Activated CD4-positive, alpha-beta T cell treated with anti-CD3 and anti-CD28 coated beads, Interleukin-2, amount 50 U/mL, for 16 hours (primary cell): ENCODE results near the gene ZCRB1.
"Not testable (repeated sequence)": the region's sequence is repeated elsewhere in the genome, so short reads cannot be mapped to it uniquely, and the experiment has no call there.

Source experiments
- DNase-seq: peaks from one replicate; pipeline ENCODE4 v3.0.0-alpha.2; 2020

The ZCRB1 gene

GRCh38 chr12:42325653-42326474, at the start of gene ZCRB1, which contains the start of gene PPHLN1:
Gene ZCRB1 (minus strand): TSS chr12:42326094. CDS start chr12:42324102, 1,992 bp downstream.
Gene PPHLN1 (plus strand): TSS chr12:42326167. CDS start chr12:42335903, 9,736 bp downstream.
- peak; percentile 85 for DNase-seq

- DNase-seq = no peak
These were observed 47.8 kb upstream of the ZCRB1 start for GRCh38 chr12:42373669-42374068.

DNA sequence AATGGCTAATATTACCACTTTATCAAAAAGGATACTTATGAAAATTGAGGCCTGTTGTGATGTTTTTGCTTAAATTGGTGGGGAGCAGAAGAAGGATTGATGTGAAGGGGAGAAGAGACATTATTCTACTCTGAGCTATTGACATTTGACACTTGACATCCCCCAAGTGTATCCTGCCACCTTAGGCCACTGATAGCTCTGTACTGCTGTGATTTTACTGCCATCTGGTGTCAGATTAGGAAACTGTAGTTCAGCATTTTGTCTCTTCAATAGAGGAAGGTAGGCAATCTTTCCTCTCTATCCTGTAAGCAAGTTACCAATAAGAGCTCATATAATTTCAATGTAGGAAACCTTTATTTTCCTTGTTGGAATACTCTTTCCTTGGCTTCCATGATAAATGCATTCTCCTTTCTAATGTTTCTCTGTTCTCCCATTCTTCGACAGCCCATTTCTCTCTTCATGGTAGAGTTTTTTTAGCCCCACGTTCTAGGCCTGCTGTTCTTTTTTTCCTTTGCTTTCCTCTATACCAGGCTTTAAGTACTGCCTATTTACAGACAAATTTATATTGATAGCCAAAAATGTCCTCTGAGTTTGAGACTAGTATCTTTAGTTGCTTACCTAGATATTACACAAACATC, 46.4 kb upstream of the ZCRB1 start:
- peak; percentile 65 for DNase-seq

DNA sequence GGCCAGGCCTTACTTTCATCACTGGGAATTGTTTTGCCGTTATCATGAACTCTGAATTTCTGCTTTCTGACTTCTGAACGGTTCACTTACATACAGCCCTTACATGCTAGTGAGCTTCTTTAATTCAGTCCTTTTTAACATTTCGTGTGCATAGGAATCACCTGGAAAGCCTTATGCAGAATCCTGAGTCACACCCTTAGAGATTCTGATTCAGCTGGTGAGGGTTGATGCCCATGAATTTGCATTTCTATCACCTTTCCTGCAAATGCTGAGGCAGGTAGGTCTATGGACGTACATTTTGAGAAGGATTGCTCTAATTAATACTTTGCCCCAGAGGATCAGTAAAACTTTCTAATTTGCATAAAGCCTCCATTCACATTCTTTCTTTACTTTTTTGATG, 44.1 kb upstream of the ZCRB1 start:
- DNase-seq = no peak

- DNase-seq = no peak
These were observed 39.6 kb upstream of the ZCRB1 start for GRCh38 chr12:42365486-42365885.

GRCh38 chr12:42364692-42365091, 38.8 kb upstream of the ZCRB1 start:
- DNase-seq = no peak

- DNase-seq = no peak
These were observed 36.9 kb upstream of the ZCRB1 start for GRCh38 chr12:42362647-42363260.

GRCh38 chr12:42361909-42362646, 36.2 kb upstream of the ZCRB1 start:
- DNase-seq = no peak

GRCh38 chr12:42360747-42361403, 35.0 kb upstream of the ZCRB1 start:
- DNase-seq = peak; percentile 41

GRCh38 chr12:42356344-42356743, 30.4 kb upstream of the ZCRB1 start:
- no peak for DNase-seq

DNA sequence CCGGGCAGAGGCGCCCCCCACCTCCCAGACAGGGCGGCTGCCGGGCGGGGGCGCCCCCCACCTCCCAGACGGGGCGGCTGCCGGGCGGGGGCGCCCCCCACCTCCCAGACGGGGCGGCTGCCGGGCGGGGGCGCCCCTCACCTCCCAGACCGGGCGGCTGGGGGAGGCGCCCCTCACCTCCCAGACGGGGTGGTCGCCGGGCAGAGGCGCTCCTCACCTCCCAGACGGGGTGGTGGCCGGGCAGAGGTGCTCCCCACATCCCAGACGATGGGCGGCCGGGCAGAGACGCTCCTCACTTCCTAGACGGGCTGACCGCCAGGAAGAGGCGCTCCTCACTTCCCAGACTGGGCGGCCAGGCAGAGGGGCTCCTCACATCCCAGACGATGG, 24.1 kb upstream of the ZCRB1 start:
- DNase-seq = not testable (repeated sequence)

DNA sequence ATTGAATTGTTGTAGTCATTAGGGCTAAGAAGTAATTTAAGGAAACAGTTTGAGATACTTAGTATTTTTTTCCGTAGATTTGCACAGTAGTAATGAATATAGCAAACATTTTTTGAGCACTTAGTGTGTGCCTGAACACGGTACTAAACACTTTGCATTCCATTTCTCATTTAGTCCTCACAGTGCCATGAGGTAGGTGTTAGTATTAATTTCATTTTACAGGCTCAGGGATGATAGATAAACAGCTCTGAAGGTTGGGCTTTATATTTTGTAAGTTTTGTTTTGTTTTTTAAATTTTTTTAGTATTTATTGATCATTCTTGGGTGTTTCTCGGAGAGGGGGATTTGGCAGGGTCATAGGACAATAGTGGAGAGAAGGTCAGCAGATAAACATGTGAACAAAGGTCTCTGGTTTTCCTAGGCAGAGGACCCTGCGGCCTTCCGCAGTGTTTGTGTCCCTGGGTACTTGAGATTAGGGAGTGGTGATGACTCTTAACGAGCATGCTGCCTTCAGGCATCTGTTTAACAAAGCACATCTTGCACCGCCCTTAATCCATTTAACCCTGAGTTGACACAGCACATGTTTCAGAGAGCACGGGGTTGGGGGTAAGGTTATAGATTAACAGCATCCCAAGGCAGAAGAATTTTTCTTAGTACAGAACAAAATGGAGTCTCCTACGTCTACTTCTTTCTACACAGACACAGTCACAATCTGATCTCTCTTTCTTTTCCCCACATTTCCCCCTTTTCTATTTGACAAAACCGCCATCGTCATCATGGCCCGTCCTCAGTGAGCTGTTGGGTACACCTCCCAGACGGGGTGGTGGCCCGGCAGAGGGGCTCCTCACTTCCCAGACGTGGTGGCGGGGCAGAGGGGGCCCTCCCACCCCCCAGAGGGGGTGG, 23.5 kb upstream of the ZCRB1 start:
- not testable (repeated sequence) for DNase-seq

- DNase-seq = no peak
These were observed 20.6 kb upstream of the ZCRB1 start for GRCh38 chr12:42346403-42347002.

- no peak for DNase-seq
These were observed 17.8 kb upstream of the ZCRB1 start for GRCh38 chr12:42343721-42344120.

DNA sequence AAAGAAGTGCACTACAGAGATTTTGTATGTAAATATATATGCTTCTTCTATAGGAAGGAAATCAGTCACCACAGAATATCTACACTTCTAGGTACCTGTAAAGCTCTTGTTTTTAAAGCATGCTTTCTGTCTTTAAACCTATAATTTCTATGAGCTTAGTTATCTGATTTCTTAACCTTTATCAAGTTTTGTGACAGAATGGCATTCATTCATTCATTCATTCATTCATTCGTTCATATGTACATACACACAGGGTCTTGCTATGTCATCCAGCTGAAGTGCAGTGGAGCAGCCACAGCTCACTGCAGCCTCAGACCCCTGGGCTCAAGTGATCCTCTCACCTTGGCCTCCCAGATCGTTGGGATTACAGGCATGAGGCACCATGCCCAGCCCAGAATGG, 16.1 kb upstream of the ZCRB1 start:
- no peak for DNase-seq

DNA sequence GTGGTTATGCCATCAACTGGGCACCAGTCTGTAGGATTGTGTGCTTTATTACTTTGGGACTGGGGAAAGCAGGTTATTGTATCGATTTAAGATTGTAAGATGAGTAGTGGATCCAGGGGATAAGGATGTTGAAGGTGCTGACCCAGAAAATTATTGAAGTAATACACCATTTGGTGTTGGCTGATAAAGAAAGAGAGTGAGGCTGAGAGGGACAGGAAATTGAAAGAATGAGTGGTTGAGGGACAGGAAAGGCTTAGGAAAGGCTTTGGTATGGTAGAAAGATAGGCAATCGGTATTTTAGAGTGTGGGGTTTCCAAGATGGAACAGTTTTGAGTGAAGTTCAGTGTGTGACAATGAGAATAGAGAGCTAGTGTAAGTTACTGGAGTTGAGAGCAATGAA, 12.4 kb upstream of the ZCRB1 start:
- DNase-seq = no peak

DNA sequence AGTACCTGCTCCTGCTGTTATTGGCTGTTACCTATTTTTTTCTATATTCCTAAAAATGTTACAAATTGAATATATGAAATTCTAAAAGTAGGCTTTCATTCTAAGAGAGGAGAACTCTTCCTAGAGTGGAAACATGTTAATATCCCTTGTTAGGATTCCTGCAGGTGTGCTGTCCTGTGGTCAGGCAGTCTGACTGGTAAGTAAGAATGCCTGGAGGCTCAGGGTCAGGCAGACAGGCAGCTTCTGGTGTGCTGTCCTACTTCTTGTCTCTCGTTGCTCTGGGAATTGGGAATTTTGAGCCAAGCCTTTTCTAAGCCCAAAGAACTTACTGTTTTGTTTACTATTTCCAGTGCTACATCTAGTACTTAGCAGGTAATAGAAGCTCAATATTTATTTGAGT, 10.4 kb upstream of the ZCRB1 start:
- no peak for DNase-seq

DNA sequence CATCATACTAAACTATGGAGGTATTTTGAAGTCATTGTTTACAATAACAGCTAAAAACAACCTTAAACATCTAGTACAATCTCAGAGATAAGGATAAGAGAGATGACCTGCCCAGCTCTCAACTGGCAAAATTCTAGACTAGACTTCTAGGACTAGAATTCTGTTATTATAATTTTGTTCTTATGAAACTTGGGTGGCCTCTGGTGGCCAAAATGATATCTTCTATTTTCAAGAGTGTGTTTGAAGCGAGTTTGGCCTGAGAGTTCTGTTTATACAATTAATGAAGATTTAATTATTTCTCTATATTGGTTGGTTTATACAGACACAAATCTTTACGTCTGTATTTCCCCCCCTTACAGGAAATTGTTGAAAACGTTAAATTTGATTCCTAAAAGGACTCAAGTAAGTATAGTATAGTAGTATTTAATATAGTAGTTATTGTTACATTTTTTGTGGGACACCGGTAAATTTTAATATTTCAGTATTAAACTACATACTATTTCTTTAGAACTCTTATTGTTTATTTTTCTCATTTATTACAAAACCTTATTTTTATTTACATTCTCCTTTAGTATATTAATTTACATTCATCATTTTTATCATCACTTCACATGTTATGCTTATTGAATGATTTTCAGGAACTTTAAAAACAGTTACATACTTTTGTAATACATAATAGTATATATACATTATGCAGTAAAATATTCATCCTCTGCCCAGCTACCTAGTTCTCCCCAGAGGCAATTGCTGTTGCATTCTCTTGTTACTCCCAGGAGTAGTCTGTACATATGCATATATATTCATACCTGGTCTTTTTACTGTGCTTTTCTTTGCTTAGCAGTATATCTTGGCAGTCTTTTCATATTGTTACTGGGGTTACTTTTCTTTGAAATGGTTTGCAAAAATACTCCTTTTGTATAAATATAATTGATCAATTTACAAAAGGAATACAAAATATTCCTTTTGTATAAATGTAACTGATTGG, 6.7 kb upstream of the ZCRB1 start:
- DNase-seq = peak; percentile 42

DNA sequence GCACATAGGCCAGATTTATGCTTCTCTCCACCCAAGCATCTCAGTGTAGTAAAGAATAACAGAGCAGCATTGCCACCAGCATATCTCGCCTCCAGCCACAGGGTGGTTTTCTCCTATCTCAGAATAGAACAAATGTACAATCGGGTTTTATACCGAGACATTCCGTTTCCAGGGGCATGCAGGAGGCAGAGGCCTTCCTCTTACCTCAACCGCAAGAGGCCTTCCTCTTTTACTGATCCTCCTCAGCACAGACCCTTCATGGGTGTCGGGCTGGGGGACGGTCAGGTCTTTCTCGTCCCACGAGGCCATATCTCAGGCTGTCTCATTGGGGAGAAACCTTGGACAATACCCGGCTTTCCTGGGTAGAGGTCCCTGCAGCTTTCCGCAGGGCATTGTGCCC, 4.2 kb upstream of the ZCRB1 start:
- not testable (repeated sequence) for DNase-seq

DNA sequence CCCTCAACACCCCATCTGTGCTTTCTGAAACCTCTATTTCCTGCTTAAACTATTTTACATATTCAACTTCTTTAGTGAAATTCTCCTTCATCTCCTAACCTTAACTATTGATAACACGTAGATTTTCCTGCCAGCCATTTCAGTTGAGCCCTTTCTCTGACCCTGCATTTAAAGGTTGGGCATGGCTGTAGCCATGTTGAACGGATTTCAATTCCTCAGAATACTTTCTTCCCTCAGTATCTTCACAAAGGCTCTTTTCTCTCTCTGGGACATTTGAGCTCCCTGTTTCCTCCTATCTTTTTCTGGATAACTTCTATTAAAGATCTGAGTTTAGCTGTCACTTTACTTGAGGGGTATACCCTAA, 1.3 kb upstream of the ZCRB1 start:
- no peak for DNase-seq
